ENCODE measurements around the gene TEKTIP1.

GRCh38 chr19:3556423-3556977 is 17.5 kb downstream of the TEKTIP1 start:
- TF ChIP-seq CTCF (IDR thresholded peaks at IDR 0.05) = no peak
- TF ChIP-seq POLR2AphosphoS5 (IDR thresholded peaks at IDR 0.05) = no peak
- TF ChIP-seq EP300 (IDR thresholded peaks at IDR 0.05) = no peak

Data from upper lobe of left lung (tissue), 4 donors.